Activated naive CD8-positive, alpha-beta T cell treated with anti-CD3 and anti-CD28 coated beads for 36 hours (primary cell): ENCODE results near the gene PKD2. TPM values are rescaled to one million over a fixed set of nuclear protein-coding genes. Genes with fewer than 3 reads are reported as not detected.

Experiments used
- total RNA-seq, 2 experiments: library from RNA; stranded (reverse); gene quantifications; one replicate each; pipeline ENCODE4 v1.2.3, GENCODE V29; 2021

The PKD2 gene
- total RNA-seq, 2 experiments from 2014 or later: 4.4 to 5.2 TPM

Other genes starting within 250 kb of the PKD2 start
- gene IBSP, start 208.1 kb upstream of the PKD2 start, total RNA-seq: not detected
- gene MEPE, start 174.7 kb upstream of the PKD2 start, total RNA-seq: not detected
- gene SPP1, start 31.9 kb upstream of the PKD2 start, total RNA-seq: under 1 TPM in 1 of 2 experiments, not detected in 1; 0.32 TPM
- gene ABCG2, start 151.0 kb downstream of the PKD2 start, total RNA-seq: under 1 TPM; 0.66 to 0.78 TPM